ENCODE measurements around the gene TAS2R31.
"Not testable (repeated sequence)": the region's sequence is repeated elsewhere in the genome, so short reads cannot be mapped to it uniquely, and the experiment has no call there.

TAS2R31 gene, protein sequence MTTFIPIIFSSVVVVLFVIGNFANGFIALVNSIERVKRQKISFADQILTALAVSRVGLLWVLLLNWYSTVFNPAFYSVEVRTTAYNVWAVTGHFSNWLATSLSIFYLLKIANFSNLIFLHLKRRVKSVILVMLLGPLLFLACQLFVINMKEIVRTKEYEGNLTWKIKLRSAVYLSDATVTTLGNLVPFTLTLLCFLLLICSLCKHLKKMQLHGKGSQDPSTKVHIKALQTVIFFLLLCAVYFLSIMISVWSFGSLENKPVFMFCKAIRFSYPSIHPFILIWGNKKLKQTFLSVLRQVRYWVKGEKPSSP

DNA sequence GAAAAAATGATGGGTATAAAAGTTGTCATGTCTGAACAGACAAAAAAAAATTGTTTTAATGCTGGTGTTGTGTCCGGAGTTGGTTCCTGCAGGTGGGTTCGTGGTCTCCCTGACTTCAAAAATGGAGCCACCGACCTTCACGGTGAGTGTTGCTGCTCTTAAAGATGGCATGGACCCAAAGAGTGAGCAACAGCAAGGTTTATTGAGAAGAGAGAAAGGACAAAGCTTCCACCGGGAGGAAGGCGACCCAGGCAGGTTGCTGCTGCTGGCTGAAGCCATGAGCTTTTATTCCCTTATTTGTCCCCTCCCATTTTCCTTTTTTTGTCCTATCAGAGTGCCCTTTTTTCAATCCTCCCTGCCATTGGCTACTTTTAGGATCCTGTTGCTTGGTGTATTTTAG, at the start of gene TAS2R31:
TAS2R31 (minus strand) TSS at position 101 of the 400 bp plus-strand sequence; CDS start at position 29, 72 bp downstream.
- no peak for DNase-seq (ENCODE audit: low read depth)

DNA sequence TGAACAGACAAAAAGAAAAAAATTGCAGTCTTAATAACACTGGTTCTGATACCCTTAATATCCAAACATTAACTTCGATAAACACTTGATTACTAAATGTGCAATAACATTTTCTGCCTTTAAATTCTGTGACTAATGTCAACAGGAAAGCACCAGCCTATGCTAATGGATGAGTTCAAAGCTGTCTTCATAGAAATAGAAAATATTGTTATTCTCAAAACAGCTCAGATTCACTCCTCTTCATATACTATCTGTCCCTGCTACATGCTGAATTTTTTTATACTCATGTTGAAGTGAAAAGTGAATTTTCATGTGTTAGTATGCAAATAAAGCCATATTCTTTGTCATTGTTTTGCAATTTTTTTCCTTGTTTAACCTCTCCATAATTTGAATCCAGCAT, 47.0 kb upstream of the TAS2R31 start:
- DNase-seq (ENCODE audit: low read depth): no peak

DNA sequence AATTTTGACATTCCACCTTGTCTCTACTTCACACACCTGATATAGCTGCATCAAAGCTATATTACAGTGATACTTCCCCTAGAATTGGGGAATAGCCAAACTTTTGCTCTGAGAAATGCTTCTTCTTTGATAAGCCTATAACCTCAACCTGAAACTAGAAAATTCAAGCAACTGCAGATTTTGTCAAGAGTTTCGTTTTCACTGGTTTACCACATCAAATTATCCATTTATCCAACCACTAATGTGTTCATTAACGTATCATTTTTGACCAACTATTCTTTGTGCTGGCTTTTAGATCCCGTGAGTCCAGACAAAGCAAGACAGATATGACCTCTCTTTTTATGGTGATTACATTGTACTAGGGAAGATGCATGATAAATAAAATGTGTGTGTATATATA, 44.4 kb upstream of the TAS2R31 start:
- DNase-seq (ENCODE audit: low read depth): no peak

DNA sequence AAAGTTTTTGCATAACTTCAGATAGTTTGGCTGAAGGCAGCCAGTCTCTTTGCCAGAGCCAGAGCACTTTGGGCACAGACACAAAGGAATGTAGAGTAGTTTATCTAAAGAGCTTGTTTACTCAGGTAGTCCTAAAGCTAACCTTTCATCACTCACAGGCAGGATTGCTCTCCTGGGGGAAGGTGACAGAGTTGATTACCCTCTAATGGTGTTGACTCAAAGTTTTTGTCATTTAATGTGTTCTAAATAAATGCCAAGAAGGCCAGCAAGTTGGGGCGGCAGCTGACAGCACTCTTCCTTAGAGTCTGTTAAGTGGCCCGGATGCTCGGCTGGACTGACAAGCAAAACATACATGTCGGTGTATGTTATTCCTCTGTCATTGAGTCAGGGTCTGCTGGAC, 40.2 kb upstream of the TAS2R31 start:
- no peak for DNase-seq (ENCODE audit: low read depth)

DNA sequence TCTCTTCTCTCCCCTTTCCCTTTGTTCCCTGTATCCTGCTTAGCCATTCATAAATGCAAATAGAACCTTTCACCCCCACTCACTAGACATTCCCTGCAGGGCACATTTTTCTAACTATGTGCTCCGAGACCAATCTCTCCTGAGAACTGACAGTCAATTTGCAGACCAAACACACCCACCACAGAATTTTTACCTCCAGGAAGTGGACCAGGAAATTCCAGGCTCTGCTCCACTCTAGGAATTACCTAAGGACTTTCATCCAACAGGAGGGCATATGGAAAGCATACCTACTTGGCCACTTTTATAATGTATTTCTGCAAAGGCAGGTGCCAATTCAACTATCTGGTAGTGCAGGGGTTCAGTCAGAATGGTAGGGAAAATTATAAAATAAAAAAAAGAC, 39.8 kb upstream of the TAS2R31 start:
- no peak for DNase-seq (ENCODE audit: low read depth)

DNA sequence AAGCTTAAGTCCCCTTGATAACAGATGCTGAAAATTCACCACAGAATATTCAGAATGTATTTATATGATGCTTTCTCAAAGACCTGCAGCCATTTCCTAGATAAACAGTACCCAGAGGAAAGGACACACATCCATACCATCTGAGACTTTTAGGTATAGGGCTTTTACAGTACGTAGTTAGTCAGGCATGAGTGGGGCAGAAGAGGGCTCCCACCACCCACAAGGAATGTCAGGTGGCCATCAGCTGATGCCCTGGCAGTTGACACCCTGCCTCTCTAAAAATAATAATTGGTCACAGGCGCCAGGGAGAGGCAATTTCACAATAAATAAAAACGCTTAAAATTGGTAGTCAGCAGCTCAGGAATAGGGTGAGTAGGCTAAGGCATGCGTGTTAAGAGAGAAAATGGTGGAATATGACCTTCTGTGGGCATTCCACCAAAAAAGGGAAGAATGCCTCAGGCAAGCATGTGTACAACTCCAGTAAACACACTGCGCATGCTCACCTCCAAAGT, 38.7 kb upstream of the TAS2R31 start:
- no peak for DNase-seq (ENCODE audit: low read depth)

DNA sequence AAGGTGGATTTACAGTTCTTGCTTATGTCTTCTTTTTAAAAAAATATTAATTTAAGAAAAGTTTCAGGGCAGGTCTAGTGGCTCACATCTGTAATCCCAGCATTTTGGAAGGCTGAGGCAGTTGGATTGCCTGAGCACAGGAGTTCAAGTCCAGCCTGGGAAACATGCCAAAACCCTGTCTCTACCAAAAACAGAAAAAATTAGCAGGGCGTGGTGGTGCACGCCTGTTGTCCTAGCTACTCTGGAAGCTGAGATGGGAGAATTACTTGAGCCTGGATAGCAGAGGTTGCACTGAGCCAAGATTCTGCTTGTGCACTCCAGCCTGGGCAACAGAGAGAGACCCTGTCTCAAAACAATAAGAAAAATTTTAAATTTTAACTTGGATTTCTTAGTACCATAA, 36.3 kb upstream of the TAS2R31 start:
- peak; percentile 24 for DNase-seq (ENCODE audit: low read depth)

DNA sequence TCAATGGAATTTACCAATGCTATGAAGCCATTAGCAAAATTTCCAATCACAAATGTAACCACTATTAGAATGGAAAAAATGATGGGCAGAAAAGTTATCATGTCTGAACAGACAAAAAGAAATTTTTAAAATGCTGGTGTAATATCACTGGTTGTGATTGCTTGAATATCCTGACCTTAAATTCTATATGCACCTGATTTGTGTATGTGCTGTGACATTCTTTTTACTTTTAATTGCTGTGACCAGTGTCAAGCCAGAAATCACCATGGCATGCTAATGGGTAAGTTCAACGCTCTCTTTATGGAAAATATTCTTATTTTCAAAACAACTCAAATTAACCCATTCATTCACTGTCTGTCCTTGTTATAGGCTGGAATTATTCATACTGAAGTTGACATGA, 31.0 kb upstream of the TAS2R31 start, which contains the start of gene TAS2R46:
TAS2R46 (minus strand) TSS at position 101 of the 400 bp plus-strand sequence; CDS start at position 101, 0 bp downstream.
- DNase-seq (ENCODE audit: low read depth): not testable (repeated sequence)

DNA sequence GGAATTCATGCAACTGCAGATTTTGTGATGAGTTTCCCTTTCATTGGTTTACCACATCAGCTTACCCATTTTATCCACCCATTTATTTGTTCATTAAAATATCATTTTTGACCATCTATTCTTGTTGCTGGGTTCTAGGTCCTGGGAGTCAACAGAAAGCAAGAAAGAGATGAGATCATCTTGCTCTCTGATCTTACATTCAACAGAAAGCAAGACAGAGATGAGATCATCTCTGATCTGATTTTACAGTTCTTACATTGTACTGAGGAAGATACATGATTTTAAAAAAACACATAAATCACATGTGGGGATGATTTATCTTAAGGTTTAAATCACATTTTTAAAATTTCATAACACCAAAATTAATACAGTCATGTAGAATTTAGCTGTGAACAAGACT, 28.6 kb upstream of the TAS2R31 start:
- no peak for DNase-seq (ENCODE audit: low read depth)

DNA sequence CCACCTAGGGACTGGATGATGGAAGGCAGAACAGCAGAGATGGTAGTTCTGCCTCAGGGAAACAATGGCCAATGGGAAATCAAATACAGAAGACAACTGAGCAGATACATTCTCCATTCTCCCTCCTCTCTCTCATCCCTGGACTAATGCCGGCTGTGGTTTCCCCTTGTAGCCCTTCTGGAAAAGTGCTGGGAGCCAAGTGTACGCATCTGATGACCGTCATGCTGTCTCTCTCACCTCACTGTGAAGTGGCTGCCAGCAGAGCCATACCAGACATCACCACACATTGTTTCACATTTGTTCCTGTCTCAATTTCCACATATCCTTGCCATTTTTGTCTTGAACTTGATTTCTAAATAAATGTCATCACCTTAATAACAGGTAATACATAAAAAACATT, 27.8 kb upstream of the TAS2R31 start:
- no peak for DNase-seq (ENCODE audit: low read depth)

DNA sequence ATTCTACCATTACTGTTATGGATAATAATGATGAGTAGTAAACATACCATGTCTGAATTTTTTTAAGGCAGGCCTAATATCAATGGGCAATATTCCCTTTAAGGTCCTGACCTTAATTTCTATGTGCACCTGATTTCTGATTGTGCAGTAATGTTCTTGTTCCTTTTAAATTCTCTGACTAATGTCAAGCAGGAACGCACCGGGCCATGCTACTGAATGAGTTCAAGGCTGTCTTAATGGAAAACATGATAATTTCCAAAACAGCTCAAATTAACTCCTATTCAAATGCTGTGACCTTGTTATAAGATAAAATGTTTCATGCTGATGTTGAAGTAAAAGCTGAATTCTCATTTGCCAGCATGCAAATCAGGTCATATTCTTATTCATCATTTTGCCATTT, 24.1 kb upstream of the TAS2R31 start:
- DNase-seq (ENCODE audit: low read depth): no peak

DNA sequence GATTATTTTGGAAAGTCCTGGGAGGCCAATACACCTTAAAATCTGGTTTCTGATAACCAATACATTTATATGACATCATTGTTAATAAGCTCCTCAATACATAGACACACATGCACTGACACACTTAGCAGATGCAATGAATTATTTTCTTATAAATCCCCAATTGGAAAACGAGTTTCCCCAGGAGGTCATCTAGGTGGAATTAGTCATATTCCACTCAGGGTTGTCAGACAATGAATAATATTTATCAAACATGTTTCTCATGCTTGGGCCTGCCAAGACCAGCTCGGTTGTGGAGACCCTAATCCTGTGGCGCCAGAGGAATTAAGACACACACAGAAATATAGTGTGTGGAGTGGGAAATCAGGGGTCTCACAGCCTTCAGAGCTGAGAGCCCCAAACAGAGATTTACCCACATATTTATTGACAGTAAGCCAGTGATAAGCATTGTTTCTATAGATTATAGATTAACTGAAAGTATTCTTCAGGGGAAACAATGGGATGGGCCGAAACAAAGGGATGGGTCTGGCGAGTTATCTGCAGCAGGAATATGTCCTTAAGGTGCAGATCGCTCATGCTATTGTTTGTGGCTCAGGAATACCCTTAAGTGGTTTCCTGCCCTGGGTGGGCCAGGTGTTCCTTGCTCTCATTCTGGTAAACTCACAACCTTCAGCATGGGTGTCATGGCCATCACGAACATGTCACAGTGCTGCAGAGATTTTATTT, 18.8 kb upstream of the TAS2R31 start:
- not testable (repeated sequence) for DNase-seq (ENCODE audit: low read depth)

DNA sequence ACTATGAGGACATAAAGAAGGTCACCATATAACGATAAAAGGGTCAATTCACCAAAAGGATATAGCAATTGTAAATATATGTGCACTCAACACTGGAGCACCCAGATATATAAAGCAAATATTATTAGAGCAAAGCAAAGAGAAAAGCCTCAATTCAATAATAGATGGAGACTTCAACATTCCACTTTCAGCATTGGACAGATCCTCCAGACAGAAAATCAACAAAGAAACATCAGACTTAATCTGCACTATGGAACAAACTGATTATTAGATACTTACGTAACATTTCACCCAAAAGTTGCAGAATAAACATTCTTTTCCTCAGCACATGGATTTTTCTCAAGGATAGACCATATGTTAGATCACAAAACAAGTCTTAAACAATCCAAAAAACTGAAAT, 10.2 kb upstream of the TAS2R31 start:
- DNase-seq (ENCODE audit: low read depth): not testable (repeated sequence)

DNA sequence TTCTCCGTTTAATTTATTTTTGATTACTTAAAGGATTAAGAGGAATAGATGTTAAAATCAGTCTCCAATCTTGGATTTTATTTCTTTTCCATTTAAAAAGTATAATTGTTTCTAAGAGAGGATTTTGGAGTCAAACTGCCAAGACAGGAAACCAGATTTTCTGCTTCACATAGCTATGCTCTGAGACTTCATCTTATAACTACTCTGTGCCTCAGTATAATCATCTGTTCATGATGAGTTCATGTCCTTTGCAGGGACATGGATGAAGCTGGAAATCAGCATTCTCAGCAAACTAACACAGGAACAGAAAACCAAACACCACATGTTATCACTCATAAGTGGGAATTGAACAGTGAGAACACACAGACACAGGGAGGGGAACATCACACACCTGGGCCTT, 9.0 kb upstream of the TAS2R31 start:
- no peak for DNase-seq (ENCODE audit: low read depth)

DNA sequence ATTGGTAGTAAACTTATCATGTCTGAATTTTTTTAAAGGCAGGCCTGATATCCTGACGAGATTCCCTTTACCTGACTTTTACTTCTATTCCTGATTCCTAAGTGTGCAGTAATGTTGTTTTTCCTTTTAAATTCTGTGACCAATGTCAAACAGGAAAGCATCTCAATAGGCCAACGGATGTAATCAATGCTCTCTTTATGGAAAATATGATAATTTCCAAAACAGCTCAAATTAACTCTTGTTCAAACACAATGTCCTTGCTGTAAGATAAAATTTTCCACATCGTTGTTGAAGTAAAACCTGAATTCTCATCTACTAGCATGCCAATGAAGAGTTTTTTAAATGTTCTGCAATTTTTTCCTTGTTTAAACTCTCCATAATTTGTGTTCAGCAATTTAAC, 8.0 kb upstream of the TAS2R31 start:
- no peak for DNase-seq (ENCODE audit: low read depth)

DNA sequence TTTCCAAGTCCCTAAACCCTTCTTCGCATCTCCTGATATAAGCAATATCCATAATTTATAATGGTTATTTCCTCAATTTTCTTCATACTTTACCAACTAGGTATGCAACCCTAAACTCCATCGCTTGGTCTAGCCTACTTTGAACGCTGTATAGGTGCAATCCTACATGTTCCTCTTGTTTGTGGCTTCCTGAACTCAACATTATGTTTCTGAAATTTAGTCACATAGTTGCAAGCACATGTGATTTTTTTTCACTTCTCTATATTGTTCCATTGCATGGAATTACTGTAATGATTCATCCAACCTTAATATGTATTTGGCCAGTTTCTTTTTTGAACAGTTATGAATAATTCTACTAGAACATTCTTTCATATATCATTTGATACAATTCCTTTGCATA, 2.8 kb upstream of the TAS2R31 start:
- DNase-seq (ENCODE audit: low read depth): not testable (repeated sequence)

DNA sequence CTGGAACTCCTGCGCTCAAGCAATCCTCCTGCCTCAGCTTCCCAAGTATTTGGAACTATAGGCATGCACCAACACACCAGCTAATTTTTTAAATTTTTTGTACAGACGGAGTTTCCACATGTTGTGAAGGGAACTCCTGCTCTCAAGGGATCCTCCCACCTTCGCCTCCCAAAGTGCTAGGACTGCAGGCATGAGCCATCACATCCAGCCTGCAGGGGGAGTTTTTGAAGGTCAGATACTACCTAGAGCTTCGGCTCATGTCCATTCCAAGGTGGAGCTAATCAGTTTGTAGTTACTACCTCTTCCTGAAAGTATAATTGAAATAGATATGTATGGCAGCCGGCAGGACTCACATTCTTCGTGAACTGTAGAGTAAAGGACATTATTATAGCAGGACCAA, 5.1 kb downstream of the TAS2R31 start:
- no peak for DNase-seq (ENCODE audit: low read depth)

DNA sequence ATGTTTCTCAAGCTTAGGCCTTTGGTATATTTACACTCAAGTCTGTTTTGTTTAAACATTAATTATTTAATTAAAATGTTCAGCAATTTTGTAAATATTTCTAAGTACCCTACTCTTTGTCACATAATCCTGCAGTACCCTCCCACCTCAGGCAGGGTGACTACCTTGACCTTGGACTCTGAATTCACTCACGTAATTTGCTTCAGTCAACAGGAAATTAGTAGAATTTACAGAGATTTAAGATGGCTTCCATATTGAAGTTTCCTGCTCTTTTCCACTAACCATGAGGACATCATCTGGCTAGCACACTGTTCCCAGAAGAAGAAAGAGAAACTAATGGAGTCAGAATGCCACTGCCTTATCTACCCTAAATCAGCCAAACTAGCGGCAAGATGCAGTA, 7.8 kb downstream of the TAS2R31 start:
- no peak for DNase-seq (ENCODE audit: low read depth)

DNA sequence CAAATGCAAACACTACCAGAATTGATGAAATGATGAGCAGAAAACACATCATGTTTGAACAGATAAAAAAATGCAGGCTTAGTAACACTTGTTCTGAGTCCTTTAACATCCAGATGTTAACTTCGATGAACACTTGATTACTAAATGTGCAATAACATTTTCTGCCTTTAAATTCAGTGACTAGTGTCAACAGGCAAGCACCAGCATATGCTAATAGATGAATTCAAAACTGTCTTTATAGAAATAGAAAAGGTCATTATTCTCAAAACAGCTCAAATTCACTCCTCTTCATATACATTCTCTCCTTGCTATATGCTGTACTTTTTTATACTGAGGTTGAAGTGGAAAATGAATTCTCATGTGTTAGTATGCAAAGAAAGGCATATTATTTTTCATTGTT, 8.7 kb downstream of the TAS2R31 start, which contains the start of gene TAS2R19:
TAS2R19 (minus strand) TSS at position 101 of the 400 bp plus-strand sequence; CDS start at position 52, 49 bp downstream.
- DNase-seq (ENCODE audit: low read depth): no peak

DNA sequence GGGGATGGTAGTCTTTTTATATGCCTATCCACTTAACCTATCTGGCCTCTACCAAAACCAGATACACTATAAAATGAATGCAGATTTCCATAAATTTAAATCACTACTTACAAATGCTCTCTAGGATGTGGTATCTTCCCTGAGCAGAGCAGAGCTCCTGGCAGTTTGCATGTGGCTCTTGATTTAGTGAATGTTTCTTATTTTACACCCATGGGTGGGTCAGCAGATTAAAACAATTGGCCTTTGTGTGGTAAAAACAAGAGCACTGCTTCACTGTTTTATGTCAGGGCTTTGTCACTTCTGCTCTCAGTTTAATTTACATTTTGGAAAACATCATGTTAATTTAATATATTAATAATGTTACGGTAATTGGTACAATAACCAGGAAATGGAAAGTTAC, 14.3 kb downstream of the TAS2R31 start:
- no peak for DNase-seq (ENCODE audit: low read depth)

DNA sequence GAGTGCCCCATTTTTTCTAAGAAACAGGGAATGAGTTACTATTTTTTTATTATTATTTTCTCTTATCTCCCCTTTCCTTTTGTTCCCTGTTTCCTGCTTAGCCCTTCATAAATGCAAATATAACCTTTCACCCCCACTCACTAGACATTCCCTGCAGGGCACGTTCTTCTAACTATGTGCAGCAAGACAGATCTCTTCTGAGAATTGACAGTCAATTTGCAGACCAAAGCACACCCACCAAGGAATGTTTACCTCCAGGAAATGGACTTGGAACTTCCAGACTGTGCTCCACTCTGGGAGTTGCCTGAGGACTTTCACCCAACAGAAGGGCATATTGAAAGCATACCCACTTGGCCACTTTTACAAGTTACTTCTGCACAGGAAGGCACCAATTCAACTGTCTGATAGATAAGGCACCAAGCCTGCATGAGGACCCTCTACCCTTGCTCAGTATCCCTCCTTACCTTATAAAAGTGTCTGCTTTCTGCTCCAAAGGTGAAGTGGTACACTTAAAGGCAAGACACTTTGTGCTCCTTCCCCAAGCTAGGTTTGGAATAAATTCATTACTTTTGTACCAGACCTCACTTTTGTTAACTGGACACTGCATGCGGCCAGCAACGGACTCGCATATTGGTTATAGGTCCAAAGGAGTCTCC, 15.3 kb downstream of the TAS2R31 start:
- DNase-seq (ENCODE audit: low read depth): no peak

DNA sequence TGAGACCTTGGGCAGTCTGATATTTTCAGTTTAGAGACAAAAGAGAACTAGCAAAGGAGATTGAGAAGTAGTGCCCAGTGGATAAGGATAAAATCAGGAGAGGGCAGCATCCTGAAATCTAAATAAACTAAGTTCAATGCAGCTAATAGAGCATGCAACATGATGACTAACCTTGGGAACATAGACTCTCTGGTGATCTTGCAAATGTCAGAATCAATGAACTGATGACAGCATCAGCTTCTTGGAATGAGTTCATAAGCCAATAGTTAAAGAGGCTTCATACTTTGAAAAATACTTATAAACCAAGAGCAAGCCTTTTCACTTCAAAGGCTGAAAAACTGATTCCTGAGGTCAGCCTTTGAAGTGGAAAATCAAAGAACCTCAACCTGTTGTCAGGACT, 17.0 kb downstream of the TAS2R31 start:
- no peak for DNase-seq (ENCODE audit: low read depth)

DNA sequence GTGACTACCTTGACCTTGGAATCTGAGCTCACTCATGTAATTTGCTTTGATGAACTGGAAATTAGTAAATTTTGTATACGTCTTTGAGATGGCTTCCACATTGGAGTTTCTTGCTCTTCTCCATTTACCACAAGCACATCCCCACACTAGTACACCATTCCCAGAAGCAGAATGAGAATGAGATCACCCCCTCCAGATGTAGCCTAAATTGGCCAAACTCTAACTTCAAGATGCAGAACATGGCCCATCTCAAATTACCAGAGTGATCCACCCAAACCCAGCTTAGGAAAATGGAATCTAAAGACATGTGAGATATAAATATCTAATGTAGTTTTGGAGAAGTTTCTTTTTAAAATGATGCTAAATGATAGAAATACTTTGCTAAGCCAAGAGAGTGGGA, 23.6 kb downstream of the TAS2R31 start:
- DNase-seq (ENCODE audit: low read depth): no peak

Measured in fibroblast of gingiva (primary cell).